ENCODE data around the gene CPLX4.

GRCh38 chr18:59340312-59340711 lies 21.9 kb upstream of the CPLX4 start:
- no peak for TF ChIP-seq EP300 (IDR thresholded peaks at IDR 0.05)
- no peak for TF ChIP-seq CTCF (IDR thresholded peaks at IDR 0.05)
